HepG2 (cell line): ENCODE results near the gene PHACTR3. TPM values are rescaled to one million over a fixed set of nuclear protein-coding genes. Genes with fewer than 3 reads are reported as not detected.

Experiments used
- ATAC-seq: fragments of 200-7000 bp; cut with Tn5 transposase; 3 replicates; pipeline ENCODE4 v1.9.1; 2020; ENCODE audit warnings: mild to moderate bottlenecking, moderate library complexity
- BruUV-seq: library from RNA; stranded (reverse); fragments of 400-500 nt; replicated peaks from 2 replicates; lab custom pipeline; 2021; lab: Mats Ljungman, UMichigan
- CTCF ChIA-PET: fragments of 300-600 bp; formaldehyde crosslinking; extraction: SDS; loops from one replicate; lab custom pipeline; 2021; ENCODE audit warnings: low total read pairs, inconsistent platforms, low intra/inter-chr PET ratio; lab: Yijun Ruan, JAX
- POLR2A ChIA-PET: fragments of 350-600 bp; sonication (Branson Sonifier 250); formaldehyde crosslinking; loops from one replicate; lab custom pipeline; 2020; ENCODE audit warnings: antibody characterized with exemption, inconsistent platforms; lab: Yijun Ruan, JAX
- DNase-seq: peaks from one replicate; pipeline ENCODE4 v3.0.0-alpha.2; 2015; ENCODE audit warnings: low spot score
- FAIRE-seq: peaks from 3 replicates; lab custom pipeline; 2011; peaks lifted over from hg19 to GRCh38; lab: Jason Lieb, UNC
- H2AFZ ChIP-seq: one replicate; pipeline ENCODE4 v1.6.1; 2011; ENCODE audit warnings: low read length, inconsistent platforms
- H3K27ac ChIP-seq: fragments of 300-600 bp; 3 replicates; pipeline ENCODE4 v1.8.0; 2011; ENCODE audit warnings: mixed run types, mild to moderate bottlenecking, mixed read lengths, low read length, inconsistent platforms; ENCODE audit not compliant: insufficient read depth; ENCODE audit errors: extremely low read length
- H3K27me3 ChIP-seq, 2 experiments: fragments of 200-600 bp in 1 of 2; 2 replicates in 1 of 2; 3 replicates in 1 of 2; pipeline versions ENCODE4 v1.6.0 to v1.8.0; 2011; ENCODE audit warnings: low read length in 2 of 2, mild to moderate bottlenecking in 2 of 2, moderate library complexity in 2 of 2, inconsistent platforms in 1 of 2; ENCODE audit not compliant: insufficient read depth in 2 of 2, control insufficient read depth in 1 of 2
- H3K36me3 ChIP-seq, 2 experiments: fragments of 200-600 bp in 1 of 2; replicated peaks in 1 of 2; 2 replicates in 1 of 2; 3 replicates in 1 of 2; pipeline versions ENCODE4 v1.5.1 to v1.8.0; 2011; ENCODE audit warnings: low read length in 2 of 2, inconsistent platforms in 1 of 2; ENCODE audit not compliant: insufficient read depth in 2 of 2, control insufficient read depth in 1 of 2
- H3K4me1 ChIP-seq: 2 replicates; pipeline ENCODE4 v1.5.1; 2012; ENCODE audit warnings: low read length, inconsistent platforms; ENCODE audit not compliant: insufficient read depth
- H3K4me2 ChIP-seq: 2 replicates; pipeline ENCODE4 v1.6.0; 2011; ENCODE audit warnings: low read depth, low read length, inconsistent platforms
- H3K4me3 ChIP-seq, 3 experiments: fragments of 200-600 bp in 1 of 3; sonication (generic), shearing (Covaris generic) in 1 of 3; replicated peaks in 1 of 3; 2 replicates each; pipeline ENCODE4 v1.5.1; 2011 to 2016; ENCODE audit warnings: low read length in 3 of 3, inconsistent platforms in 2 of 3, low read depth in 2 of 3, mild to moderate bottlenecking in 2 of 3, control low read depth in 1 of 3, mixed read lengths in 1 of 3; ENCODE audit not compliant: insufficient read depth in 1 of 3
- H3K79me2 ChIP-seq: one replicate; pipeline ENCODE4 v1.6.1; 2011; ENCODE audit warnings: low read length, inconsistent platforms; ENCODE audit not compliant: insufficient read depth
- H3K9ac ChIP-seq: 2 replicates; pipeline ENCODE4 v1.6.0; 2011; ENCODE audit warnings: mild to moderate bottlenecking, low read depth, low read length, inconsistent platforms; ENCODE audit not compliant: insufficient read depth
- H3K9me3 ChIP-seq: 2 replicates; pipeline ENCODE4 v1.5.1; 2012; ENCODE audit warnings: mild to moderate bottlenecking, low read length
- H4K20me1 ChIP-seq: 2 replicates; pipeline ENCODE4 v1.6.0; 2011; ENCODE audit warnings: inconsistent platforms, mild to moderate bottlenecking, low read length, moderate library complexity; ENCODE audit not compliant: insufficient read depth
- EEA1 ChIP-seq: sonication (generic); formaldehyde crosslinking; IDR thresholded peaks from 2 replicates; pipeline ENCODE4 v1.5.1; 2020; ENCODE audit warnings: mild to moderate bottlenecking, missing genetic modification reagents, borderline replicate concordance
- ERF ChIP-seq: IDR thresholded peaks from 2 replicates; pipeline ENCODE4 v1.6.1; 2018; ENCODE audit warnings: missing biosample characterization, missing genetic modification reagents
- KLF6 ChIP-seq: IDR thresholded peaks from 2 replicates; pipeline ENCODE4 v1.8.0; 2016; ENCODE audit warnings: missing biosample characterization, missing genetic modification reagents
- RORA ChIP-seq: sonication (generic); formaldehyde crosslinking; IDR thresholded peaks from 2 replicates; pipeline ENCODE4 v1.5.0; 2020; ENCODE audit warnings: mild to moderate bottlenecking, missing genetic modification reagents, moderate library complexity
- ZNF253 ChIP-seq: sonication (generic); formaldehyde crosslinking; IDR thresholded peaks from 2 replicates; pipeline ENCODE4 v1.8.0; 2022; ENCODE audit warnings: mild to moderate bottlenecking, missing genetic modification reagents, borderline replicate concordance
- ZNF317 ChIP-seq: sonication (generic); formaldehyde crosslinking; IDR thresholded peaks from 2 replicates; pipeline ENCODE4 v1.5.0; 2020; ENCODE audit warnings: mild to moderate bottlenecking, missing genetic modification reagents
- ZNF446 ChIP-seq: sonication (generic); formaldehyde crosslinking; IDR thresholded peaks from 2 replicates; pipeline ENCODE4 v1.5.0; 2020; ENCODE audit warnings: mild to moderate bottlenecking, missing genetic modification reagents
- ZNF678 ChIP-seq: sonication (generic); formaldehyde crosslinking; IDR thresholded peaks from 2 replicates; pipeline ENCODE4 v1.4.0; 2020; ENCODE audit warnings: mild to moderate bottlenecking, missing genetic modification reagents
- ZNF792 ChIP-seq: IDR thresholded peaks from 2 replicates; pipeline ENCODE4 v1.6.1; 2016
- WGBS: methylation state at CpG from one replicate; pipeline ENCODE4 v1.1.6; 2017; ENCODE audit warnings: low lambda C conversion rate; 5-methylcytosine and 5-hydroxymethylcytosine counted together
- in situ Hi-C: cut with HindIII; loops from 2 replicates; pipeline ENCODE4 v1.10.0; 2017; ENCODE audit warnings: low pct_unique_long_range_greater_than_20kb; ENCODE audit not compliant: extremely low pct_ligation_motif_present
- intact Hi-C: fragments of 100-400 bp; cut with micrococcal nuclease; formaldehyde crosslinking; loops from one replicate; pipeline ENCODE4 v1.10.0; 2022; ENCODE audit not compliant: unreplicated experiment
- polyA plus RNA-seq, 8 experiments: library from polyadenylated mRNA; depleted of rRNA in 3 of 8; stranded (reverse) in 7 of 8; unstranded in 1 of 8; fragments of >200 nt; fragmentation: Illumina TruSeq in 4 of 8; extraction: Trizol in 4 of 8; gene quantifications; 2 replicates each; pipeline versions ENCODE4 v1.2.1 to v1.2.3, GENCODE V29; 2011 to 2016; ENCODE audit warnings: low read depth in 4 of 8, missing spikeins in 1 of 8, mixed read lengths in 1 of 8; ENCODE audit not compliant: insufficient read depth in 1 of 8
- total RNA-seq, 5 experiments: library from RNA; depleted of rRNA; stranded (reverse); fragments of >200 nt; fragmentation: Illumina TruSeq; extraction: Trizol; gene quantifications; 2 replicates each; pipeline ENCODE4 v1.2.3, GENCODE V29; 2016; ENCODE audit warnings: low read depth in 1 of 5
- TF ChIP-seq, protein P1 (sequence below): sonication (generic); formaldehyde crosslinking; IDR thresholded peaks from 2 replicates; pipeline ENCODE4 v1.5.0; 2020; ENCODE audit warnings: missing genetic modification reagents

Gene PHACTR3
- total and polyA plus RNA-seq, 2 of the 13 experiments (the other 11 are each of a cell fraction or from before 2014, with no cell fraction given): not detected

DNA sequence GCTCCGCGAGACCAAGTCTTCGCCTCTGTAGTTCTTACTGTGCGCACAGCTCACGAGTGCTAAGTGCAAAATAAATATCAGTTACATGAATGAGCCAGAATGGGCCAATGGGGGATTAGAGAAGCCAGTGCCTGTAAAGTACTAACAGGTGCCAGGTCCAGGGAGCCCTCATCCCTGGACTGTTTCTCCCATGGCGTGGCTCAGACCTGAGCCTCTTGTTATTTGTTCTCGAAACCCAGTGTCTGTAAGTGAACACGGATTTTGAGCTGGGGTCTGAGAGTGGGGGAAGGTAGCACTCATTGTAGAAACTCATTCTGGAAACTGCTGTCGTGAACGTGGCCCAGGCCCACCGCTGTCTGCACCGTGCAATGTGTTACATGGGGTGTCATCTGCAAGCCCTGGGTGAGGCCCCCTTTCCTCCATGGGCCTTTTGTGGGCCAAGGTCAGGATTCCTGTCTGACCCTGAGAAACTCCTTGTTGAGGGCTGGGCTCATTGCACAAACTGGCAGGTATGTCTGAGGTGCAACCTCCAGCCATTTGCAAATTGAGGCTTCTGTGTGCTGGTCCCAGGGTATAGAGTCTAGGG is 174.4 kb downstream of the PHACTR3 start:
- TF ChIP-seq RORA (CRISPR knock-in tag) (no peak), ZNF792 (CRISPR knock-in tag) (no peak), EEA1 (CRISPR knock-in tag) (no peak), ERF (CRISPR knock-in tag) (no peak), ZNF317 (CRISPR knock-in tag) (no peak), ZNF678 (no peak), ZNF446 (CRISPR knock-in tag) (no peak), KLF6 (CRISPR knock-in tag) (no peak), ZNF253 (CRISPR knock-in tag) (no peak)
- TF ChIP-seq, protein P1, sequence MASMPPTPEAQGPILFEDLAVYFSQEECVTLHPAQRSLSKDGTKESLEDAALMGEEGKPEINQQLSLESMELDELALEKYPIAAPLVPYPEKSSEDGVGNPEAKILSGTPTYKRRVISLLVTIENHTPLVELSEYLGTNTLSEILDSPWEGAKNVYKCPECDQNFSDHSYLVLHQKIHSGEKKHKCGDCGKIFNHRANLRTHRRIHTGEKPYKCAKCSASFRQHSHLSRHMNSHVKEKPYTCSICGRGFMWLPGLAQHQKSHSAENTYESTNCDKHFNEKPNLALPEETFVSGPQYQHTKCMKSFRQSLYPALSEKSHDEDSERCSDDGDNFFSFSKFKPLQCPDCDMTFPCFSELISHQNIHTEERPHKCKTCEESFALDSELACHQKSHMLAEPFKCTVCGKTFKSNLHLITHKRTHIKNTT (CRISPR knock-in tag): no peak
- no peak overlapping the region for H3K4me2 ChIP-seq
- H3K27me3 ChIP-seq: peaks cover 3 to 24% of the 10 kb centered on the region in 2 experiments; a peak in 2 of 5 replicates
- in situ Hi-C loops: no loop called here
- DNase-seq: no peak
- no peaks in the 10 kb centered on the region for H3K36me3 ChIP-seq
- POLR2A ChIA-PET: no interaction called here
- intact Hi-C loops: no loop called here
- no peak overlapping the region for H3K27ac ChIP-seq
- ATAC-seq: no peak
- H3K79me2 ChIP-seq: no peaks in the 10 kb centered on the region
- H3K9me3 ChIP-seq: no peaks in the 10 kb centered on the region
- peaks cover 3% of the 10 kb centered on the region; the same call in 1 of the 2 replicates for H4K20me1 ChIP-seq
- H3K4me1 ChIP-seq: no peaks in the 10 kb centered on the region
- FAIRE-seq: no peak
- no peak overlapping the region for H2AFZ ChIP-seq
- H3K9ac ChIP-seq: no peak overlapping the region
- BruUV-seq: no TSS peak
- WGBS: 25% methylated on average over 12 of the region's 12 CpGs
- H3K4me3 ChIP-seq: no peak overlapping the region
- CTCF ChIA-PET: no interaction called here
